ENCODE data around the gene POU3F4. TPM values are rescaled to one million over a fixed set of nuclear protein-coding genes. Genes with fewer than 3 reads are reported as not detected.

The POU3F4 gene
- total and polyA plus RNA-seq, 9 of the 15 experiments (the other 6 are each of a cell fraction or from before 2014, with no cell fraction given) = not detected

- 0% methylated on average over 1 of the region's 1 CpG for WGBS (ENCODE audit: insufficient coverage, low coverage, missing lambda C conversion rate)
- no TSS peak for BruUV-seq (replicated peaks)
These were observed 21.9 kb downstream of the POU3F4 start for GRCh38 chrX:83529950-83530349.

More at GRCh38 chrX:83529950-83530349, 21.9 kb downstream of the POU3F4 start:
- H3K4me1 ChIP-seq (replicated peaks in 1 of 2; ENCODE audit: control insufficient read depth in 2 of 2, insufficient read depth in 2 of 2, low read length in 2 of 2) = no peaks in the 10 kb centered on the region
- FAIRE-seq (no peak), DNase-seq (ENCODE audit: extremely low read depth in 1 of 4, low spot score in 3 of 4) (no peak), ATAC-seq (no peak)
- H3K79me2 ChIP-seq (ENCODE audit: control insufficient read depth, insufficient read depth, low read length) = no peaks in the 10 kb centered on the region
- H3K9ac ChIP-seq (ENCODE audit: insufficient read depth in 1 of 2, low read depth in 2 of 2, low read length in 2 of 2) = no peak overlapping the region
- TF ChIP-seq DNMT1 (IDR thresholded peaks at IDR 0.05) = no peak
- TF ChIP-seq, protein P1, sequence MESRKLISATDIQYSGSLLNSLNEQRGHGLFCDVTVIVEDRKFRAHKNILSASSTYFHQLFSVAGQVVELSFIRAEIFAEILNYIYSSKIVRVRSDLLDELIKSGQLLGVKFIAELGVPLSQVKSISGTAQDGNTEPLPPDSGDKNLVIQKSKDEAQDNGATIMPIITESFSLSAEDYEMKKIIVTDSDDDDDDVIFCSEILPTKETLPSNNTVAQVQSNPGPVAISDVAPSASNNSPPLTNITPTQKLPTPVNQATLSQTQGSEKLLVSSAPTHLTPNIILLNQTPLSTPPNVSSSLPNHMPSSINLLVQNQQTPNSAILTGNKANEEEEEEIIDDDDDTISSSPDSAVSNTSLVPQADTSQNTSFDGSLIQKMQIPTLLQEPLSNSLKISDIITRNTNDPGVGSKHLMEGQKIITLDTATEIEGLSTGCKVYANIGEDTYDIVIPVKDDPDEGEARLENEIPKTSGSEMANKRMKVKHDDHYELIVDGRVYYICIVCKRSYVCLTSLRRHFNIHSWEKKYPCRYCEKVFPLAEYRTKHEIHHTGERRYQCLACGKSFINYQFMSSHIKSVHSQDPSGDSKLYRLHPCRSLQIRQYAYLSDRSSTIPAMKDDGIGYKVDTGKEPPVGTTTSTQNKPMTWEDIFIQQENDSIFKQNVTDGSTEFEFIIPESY (CRISPR knock-in tag; IDR thresholded peaks at IDR 0.05) = no peak
- no peak for TF ChIP-seq ZFP36 (IDR thresholded peaks at IDR 0.05; ENCODE audit: low read depth, low read length, partially characterized antibody)
- H3K27ac ChIP-seq (ENCODE audit: extremely low read depth, low read depth, low read length) = no peak overlapping the region
- H3K4me2 ChIP-seq (ENCODE audit: insufficient read depth, low read length) = no peak overlapping the region
- CTCF ChIA-PET (ENCODE audit: low intra/inter-chr PET ratio) = no interaction called here
- no peaks in the 10 kb centered on the region for H3K27me3 ChIP-seq (ENCODE audit: control insufficient read depth in 2 of 2, insufficient read depth in 2 of 2, low read length in 2 of 2)
- H2AFZ ChIP-seq (ENCODE audit: low read depth, low read length) = no peak overlapping the region
- H3K9me1 ChIP-seq (ENCODE audit: control insufficient read depth, insufficient read depth, low read length) = no peaks in the 10 kb centered on the region
- POLR2A ChIA-PET = no interaction called here
- H4K20me1 ChIP-seq (replicated peaks; ENCODE audit: control insufficient read depth, insufficient read depth, low read length) = no peaks in the 10 kb centered on the region
- intact Hi-C loops (cut with micrococcal nuclease) (no loop called here), in situ Hi-C loops (cut with MboI) (no loop called here)
- no peaks in the 10 kb centered on the region for H3K9me3 ChIP-seq (replicated peaks; ENCODE audit: control insufficient read depth, insufficient read depth, low read depth, low read length)
- H3K36me3 ChIP-seq (ENCODE audit: control insufficient read depth, insufficient read depth, low read length) = no peaks in the 10 kb centered on the region
- no peak overlapping the region for H3K4me3 ChIP-seq
